Measurements from ENCODE around the gene PKIB.
"Not testable (repeated sequence)": the region's sequence is repeated elsewhere in the genome, so short reads cannot be mapped to it uniquely, and the experiment has no call there.

The PKIB gene

GRCh38 chr6:122747573-122747972 lies 137.4 kb downstream of the PKIB start:
- no CpG with 5 or more reads among the region's 10 CpGs for WGBS (ENCODE audit: extremely low coverage, insufficient coverage, low lambda C conversion rate)
- Histone ChIP-seq H3K27ac (ENCODE audit: low read depth, low read length) (no peak overlapping the region), H3K4ac (ENCODE audit: low read depth, low read length) (no peak overlapping the region), H3K79me1 (ENCODE audit: low read length) (no peaks in the 10 kb centered on the region), H3K4me3 (ENCODE audit: low read length) (no peak overlapping the region), H4K8ac (ENCODE audit: low read depth, low read length) (no peak overlapping the region), H4K5ac (ENCODE audit: low read length) (no peak overlapping the region), H3K56ac (ENCODE audit: low read length) (no peak overlapping the region), H3K27me3 (ENCODE audit: insufficient read depth, low read length, poor library complexity) (no peaks in the 10 kb centered on the region), H2BK5ac (ENCODE audit: low read length) (no peak overlapping the region), H2AK5ac (ENCODE audit: low read length) (no peak overlapping the region), H3K36me3 (ENCODE audit: control insufficient read depth, insufficient read depth, low read length) (no peaks in the 10 kb centered on the region), H2BK120ac (ENCODE audit: low read depth, low read length) (no peak overlapping the region), H3K9ac (ENCODE audit: low read length) (no peak overlapping the region), H3K4me1 (ENCODE audit: control insufficient read depth, low read depth, low read length) (no peaks in the 10 kb centered on the region), H3K79me2 (ENCODE audit: control insufficient read depth, insufficient read depth, low read length) (no peaks in the 10 kb centered on the region), H2BK15ac (replicated peaks; ENCODE audit: low read depth) (no peak overlapping the region), H3K23ac (ENCODE audit: low read length) (no peak overlapping the region), H3K18ac (ENCODE audit: low read length) (no peak overlapping the region), H3K4me2 (ENCODE audit: low read length) (no peak overlapping the region)
- no peak for DNase-seq

- not testable (repeated sequence) for H3K9ac ChIP-seq (ENCODE audit: low read length); H3K4me2 ChIP-seq (ENCODE audit: low read length); H2BK5ac ChIP-seq (ENCODE audit: low read length); H3K4me3 ChIP-seq (ENCODE audit: low read length); H3K36me3 ChIP-seq (ENCODE audit: control insufficient read depth, insufficient read depth, low read length); H3K4me1 ChIP-seq (ENCODE audit: control insufficient read depth, low read depth, low read length); H2BK15ac ChIP-seq (replicated peaks; ENCODE audit: low read depth); H2BK120ac ChIP-seq (ENCODE audit: low read depth, low read length); H3K4ac ChIP-seq (ENCODE audit: low read depth, low read length); H3K18ac ChIP-seq (ENCODE audit: low read length); H3K27ac ChIP-seq (ENCODE audit: low read depth, low read length); H4K5ac ChIP-seq (ENCODE audit: low read length); H3K79me1 ChIP-seq (ENCODE audit: low read length); H3K79me2 ChIP-seq (ENCODE audit: control insufficient read depth, insufficient read depth, low read length); DNase-seq; H3K23ac ChIP-seq (ENCODE audit: low read length); H4K8ac ChIP-seq (ENCODE audit: low read depth, low read length); H3K56ac ChIP-seq (ENCODE audit: low read length); H3K27me3 ChIP-seq (ENCODE audit: insufficient read depth, low read length, poor library complexity); H2AK5ac ChIP-seq (ENCODE audit: low read length)
- WGBS (ENCODE audit: extremely low coverage, insufficient coverage, low lambda C conversion rate), result no CpG with 5 or more reads among the region's 5 CpGs
Measured at GRCh38 chr6:122748945-122749344, 138.7 kb downstream of the PKIB start.

- H2BK5ac ChIP-seq (ENCODE audit: low read length), result no peak overlapping the region
- no peak overlapping the region for H3K23ac ChIP-seq (ENCODE audit: low read length)
- H3K4ac ChIP-seq (ENCODE audit: low read depth, low read length), result no peak overlapping the region
- no peak overlapping the region for H4K8ac ChIP-seq (ENCODE audit: low read depth, low read length)
- no peaks in the 10 kb centered on the region for H3K4me1 ChIP-seq (ENCODE audit: control insufficient read depth, low read depth, low read length)
- no peaks in the 10 kb centered on the region for H3K36me3 ChIP-seq (ENCODE audit: control insufficient read depth, insufficient read depth, low read length)
- H3K27me3 ChIP-seq (ENCODE audit: insufficient read depth, low read length, poor library complexity), result no peaks in the 10 kb centered on the region
- H3K4me3 ChIP-seq (ENCODE audit: low read length), result no peak overlapping the region
- no peak overlapping the region for H3K56ac ChIP-seq (ENCODE audit: low read length)
- no peak overlapping the region for H2AK5ac ChIP-seq (ENCODE audit: low read length)
- no peak overlapping the region for H3K4me2 ChIP-seq (ENCODE audit: low read length)
- no peak overlapping the region for H4K5ac ChIP-seq (ENCODE audit: low read length)
- WGBS (ENCODE audit: extremely low coverage, insufficient coverage, low lambda C conversion rate), result no CpG with 5 or more reads among the region's 4 CpGs
- no peak overlapping the region for H3K18ac ChIP-seq (ENCODE audit: low read length)
- H2BK15ac ChIP-seq (replicated peaks; ENCODE audit: low read depth), result no peak overlapping the region
- no peaks in the 10 kb centered on the region for H3K79me2 ChIP-seq (ENCODE audit: control insufficient read depth, insufficient read depth, low read length)
- no peaks in the 10 kb centered on the region for H3K79me1 ChIP-seq (ENCODE audit: low read length)
- H2BK120ac ChIP-seq (ENCODE audit: low read depth, low read length), result no peak overlapping the region
- no peak overlapping the region for H3K27ac ChIP-seq (ENCODE audit: low read depth, low read length)
- no peak overlapping the region for H3K9ac ChIP-seq (ENCODE audit: low read length)
- DNase-seq, result no peak
Measured at GRCh38 chr6:122749451-122750050, 139.3 kb downstream of the PKIB start.

GRCh38 chr6:122751326-122751725 lies 141.1 kb downstream of the PKIB start:
- no peak overlapping the region for H3K27ac ChIP-seq (ENCODE audit: low read depth, low read length)
- no peak overlapping the region for H4K8ac ChIP-seq (ENCODE audit: low read depth, low read length)
- no peak overlapping the region for H3K4ac ChIP-seq (ENCODE audit: low read depth, low read length)
- no peak overlapping the region for H2BK120ac ChIP-seq (ENCODE audit: low read depth, low read length)
- H3K36me3 ChIP-seq (ENCODE audit: control insufficient read depth, insufficient read depth, low read length), result no peaks in the 10 kb centered on the region
- no peaks in the 10 kb centered on the region for H3K79me1 ChIP-seq (ENCODE audit: low read length)
- H2BK15ac ChIP-seq (replicated peaks; ENCODE audit: low read depth), result no peak overlapping the region
- H3K4me1 ChIP-seq (ENCODE audit: control insufficient read depth, low read depth, low read length), result no peaks in the 10 kb centered on the region
- H3K4me2 ChIP-seq (ENCODE audit: low read length), result no peak overlapping the region
- no peak overlapping the region for H4K5ac ChIP-seq (ENCODE audit: low read length)
- H3K79me2 ChIP-seq (ENCODE audit: control insufficient read depth, insufficient read depth, low read length), result no peaks in the 10 kb centered on the region
- DNase-seq, result no peak
- no peak overlapping the region for H2AK5ac ChIP-seq (ENCODE audit: low read length)
- H3K9ac ChIP-seq (ENCODE audit: low read length), result no peak overlapping the region
- no peak overlapping the region for H2BK5ac ChIP-seq (ENCODE audit: low read length)
- no peak overlapping the region for H3K23ac ChIP-seq (ENCODE audit: low read length)
- no peak overlapping the region for H3K56ac ChIP-seq (ENCODE audit: low read length)
- H3K27me3 ChIP-seq (ENCODE audit: insufficient read depth, low read length, poor library complexity), result no peaks in the 10 kb centered on the region
- no CpG with 5 or more reads among the region's 3 CpGs for WGBS (ENCODE audit: extremely low coverage, insufficient coverage, low lambda C conversion rate)
- H3K18ac ChIP-seq (ENCODE audit: low read length), result peak overlapping the region; percentile 51
- H3K4me3 ChIP-seq (ENCODE audit: low read length), result no peak overlapping the region

- H2BK5ac ChIP-seq (ENCODE audit: low read length), result no peak overlapping the region
- no peak overlapping the region for H3K9ac ChIP-seq (ENCODE audit: low read length)
- H3K27me3 ChIP-seq (ENCODE audit: insufficient read depth, low read length, poor library complexity), result no peaks in the 10 kb centered on the region
- H4K5ac ChIP-seq (ENCODE audit: low read length), result no peak overlapping the region
- no peaks in the 10 kb centered on the region for H3K79me1 ChIP-seq (ENCODE audit: low read length)
- no peak overlapping the region for H3K4me3 ChIP-seq (ENCODE audit: low read length)
- H2BK120ac ChIP-seq (ENCODE audit: low read depth, low read length), result no peak overlapping the region
- no peaks in the 10 kb centered on the region for H3K79me2 ChIP-seq (ENCODE audit: control insufficient read depth, insufficient read depth, low read length)
- H2BK15ac ChIP-seq (replicated peaks; ENCODE audit: low read depth), result no peak overlapping the region
- WGBS (ENCODE audit: extremely low coverage, insufficient coverage, low lambda C conversion rate), result no CpG with 5 or more reads among the region's 1 CpG
- no peaks in the 10 kb centered on the region for H3K4me1 ChIP-seq (ENCODE audit: control insufficient read depth, low read depth, low read length)
- H4K8ac ChIP-seq (ENCODE audit: low read depth, low read length), result no peak overlapping the region
- no peak overlapping the region for H2AK5ac ChIP-seq (ENCODE audit: low read length)
- DNase-seq, result no peak
- no peak overlapping the region for H3K27ac ChIP-seq (ENCODE audit: low read depth, low read length)
- H3K23ac ChIP-seq (ENCODE audit: low read length), result no peak overlapping the region
- peak overlapping the region; percentile 28 for H3K18ac ChIP-seq (ENCODE audit: low read length)
- no peak overlapping the region for H3K56ac ChIP-seq (ENCODE audit: low read length)
- H3K4ac ChIP-seq (ENCODE audit: low read depth, low read length), result no peak overlapping the region
- no peak overlapping the region for H3K4me2 ChIP-seq (ENCODE audit: low read length)
- H3K36me3 ChIP-seq (ENCODE audit: control insufficient read depth, insufficient read depth, low read length), result no peaks in the 10 kb centered on the region
Measured at GRCh38 chr6:122752459-122752858, 142.3 kb downstream of the PKIB start.

GRCh38 chr6:122753000-122753687 lies 142.9 kb downstream of the PKIB start:
- Histone ChIP-seq H3K9ac (ENCODE audit: low read length) (no peak overlapping the region), H3K4me3 (ENCODE audit: low read length) (no peak overlapping the region), H3K18ac (ENCODE audit: low read length) (no peak overlapping the region), H3K36me3 (ENCODE audit: control insufficient read depth, insufficient read depth, low read length) (no peaks in the 10 kb centered on the region), H2BK5ac (ENCODE audit: low read length) (no peak overlapping the region), H4K8ac (ENCODE audit: low read depth, low read length) (no peak overlapping the region), H3K27me3 (ENCODE audit: insufficient read depth, low read length, poor library complexity) (no peaks in the 10 kb centered on the region), H3K79me2 (ENCODE audit: control insufficient read depth, insufficient read depth, low read length) (no peaks in the 10 kb centered on the region), H3K4ac (ENCODE audit: low read depth, low read length) (no peak overlapping the region), H3K79me1 (ENCODE audit: low read length) (no peaks in the 10 kb centered on the region), H2BK15ac (replicated peaks; ENCODE audit: low read depth) (no peak overlapping the region), H3K23ac (ENCODE audit: low read length) (no peak overlapping the region), H3K4me2 (ENCODE audit: low read length) (no peak overlapping the region), H3K27ac (ENCODE audit: low read depth, low read length) (no peak overlapping the region), H3K56ac (ENCODE audit: low read length) (no peak overlapping the region), H4K5ac (ENCODE audit: low read length) (no peak overlapping the region), H2BK120ac (ENCODE audit: low read depth, low read length) (no peak overlapping the region), H3K4me1 (ENCODE audit: control insufficient read depth, low read depth, low read length) (no peaks in the 10 kb centered on the region), H2AK5ac (ENCODE audit: low read length) (no peak overlapping the region)
- DNase-seq, result no peak
- no CpG with 5 or more reads among the region's 10 CpGs for WGBS (ENCODE audit: extremely low coverage, insufficient coverage, low lambda C conversion rate)

All from mesendoderm (in vitro differentiated cells).